ENCODE results near the gene NSMCE4A.
A peak's percentile ranks its signal among the peaks of the same experiment; 100 is the strongest.
"Not testable (repeated sequence)": the region's sequence is repeated elsewhere in the genome, so short reads cannot be mapped to it uniquely, and the experiment has no call there.

NSMCE4A gene

GRCh38 chr10:121942749-121943416, 32.1 kb downstream of the NSMCE4A start:
- DNase-seq (ENCODE audit: insufficient read length, low spot score) (no peak), FAIRE-seq (no peak)
- no peak for TF ChIP-seq POLR2A (IDR thresholded peaks at IDR 0.05; ENCODE audit: low read depth, low read length)
- no peak for TF ChIP-seq POLR2AphosphoS5 (IDR thresholded peaks at IDR 0.05; ENCODE audit: low read depth, low read length)
- no peak for TF ChIP-seq PAX5 (IDR thresholded peaks at IDR 0.05; ENCODE audit: insufficient read depth, low read length, severe bottlenecking)
- TF ChIP-seq POU2F2 (IDR thresholded peaks at IDR 0.05; ENCODE audit: low read depth, low read length), result no peak
- TF ChIP-seq TAF1 (IDR thresholded peaks at IDR 0.05; ENCODE audit: low read depth, low read length), result no peak
- TF ChIP-seq SPI1 (IDR thresholded peaks at IDR 0.05; ENCODE audit: low read depth, low read length), result no peak

GRCh38 chr10:121941532-121941931, 33.5 kb downstream of the NSMCE4A start:
- no peak for FAIRE-seq
- no peak for DNase-seq (ENCODE audit: insufficient read length, low spot score)
- no peak for TF ChIP-seq PAX5 (IDR thresholded peaks at IDR 0.05; ENCODE audit: insufficient read depth, low read length, severe bottlenecking)

- no peak for DNase-seq (ENCODE audit: insufficient read length, low spot score)
- no peak for FAIRE-seq
- TF ChIP-seq POLR2A (IDR thresholded peaks at IDR 0.05; ENCODE audit: low read depth, low read length) (no peak), SPI1 (IDR thresholded peaks at IDR 0.05; ENCODE audit: low read depth, low read length) (no peak), POLR2AphosphoS5 (IDR thresholded peaks at IDR 0.05; ENCODE audit: low read depth, low read length) (no peak), PAX5 (IDR thresholded peaks at IDR 0.05; ENCODE audit: insufficient read depth, low read length, severe bottlenecking) (no peak), POU2F2 (IDR thresholded peaks at IDR 0.05; ENCODE audit: low read depth, low read length) (no peak), TAF1 (IDR thresholded peaks at IDR 0.05; ENCODE audit: low read depth, low read length) (no peak)
These were observed 38.7 kb downstream of the NSMCE4A start for GRCh38 chr10:121936295-121936694.

GRCh38 chr10:121935702-121936101, 39.3 kb downstream of the NSMCE4A start:
- no peak for TF ChIP-seq POU2F2 (IDR thresholded peaks at IDR 0.05; ENCODE audit: low read depth, low read length)
- TF ChIP-seq SPI1 (IDR thresholded peaks at IDR 0.05; ENCODE audit: low read depth, low read length), result no peak
- TF ChIP-seq POLR2A (IDR thresholded peaks at IDR 0.05; ENCODE audit: low read depth, low read length), result no peak
- TF ChIP-seq POLR2AphosphoS5 (IDR thresholded peaks at IDR 0.05; ENCODE audit: low read depth, low read length), result no peak
- TF ChIP-seq PAX5 (IDR thresholded peaks at IDR 0.05; ENCODE audit: insufficient read depth, low read length, severe bottlenecking), result no peak
- no peak for TF ChIP-seq TAF1 (IDR thresholded peaks at IDR 0.05; ENCODE audit: low read depth, low read length)

GRCh38 chr10:121930268-121931085, 44.5 kb downstream of the NSMCE4A start:
- FAIRE-seq; DNase-seq (ENCODE audit: insufficient read length, low spot score): not testable (repeated sequence)

More at GRCh38 chr10:121935702-121936101, 39.3 kb downstream of the NSMCE4A start:
- DNase-seq (ENCODE audit: insufficient read length, low spot score), result no peak
- no peak for FAIRE-seq

- DNase-seq (ENCODE audit: insufficient read length, low spot score); FAIRE-seq: not testable (repeated sequence)
These were observed 45.3 kb downstream of the NSMCE4A start for GRCh38 chr10:121929585-121930267.

GRCh38 chr10:121928528-121928884, 46.5 kb downstream of the NSMCE4A start:
- DNase-seq (ENCODE audit: insufficient read length, low spot score), result no peak
- peak; percentile 54 for FAIRE-seq
- TF ChIP-seq POLR2AphosphoS5 (IDR thresholded peaks at IDR 0.05; ENCODE audit: low read depth, low read length), result no peak
- TF ChIP-seq POLR2A (IDR thresholded peaks at IDR 0.05; ENCODE audit: low read depth, low read length), result no peak; the same call in 1 of the 2 replicates
- TF ChIP-seq POU2F2 (IDR thresholded peaks at IDR 0.05; ENCODE audit: low read depth, low read length), result no peak

- TF ChIP-seq POLR2A (IDR thresholded peaks at IDR 0.05; ENCODE audit: low read depth, low read length) (peak; percentile 37; the same call in 1 of the 2 replicates), SPI1 (IDR thresholded peaks at IDR 0.05; ENCODE audit: low read depth, low read length) (no peak), POLR2AphosphoS5 (IDR thresholded peaks at IDR 0.05; ENCODE audit: low read depth, low read length) (peak; percentile 31; the same call in 1 of the 2 replicates), PAX5 (IDR thresholded peaks at IDR 0.05; ENCODE audit: insufficient read depth, low read length, severe bottlenecking) (no peak), TAF1 (IDR thresholded peaks at IDR 0.05; ENCODE audit: low read depth, low read length) (peak; percentile 84), POU2F2 (IDR thresholded peaks at IDR 0.05; ENCODE audit: low read depth, low read length) (peak; percentile 57)
- FAIRE-seq (peak; percentile 79), DNase-seq (ENCODE audit: insufficient read length, low spot score) (peak; percentile 81)
These were observed 47.0 kb downstream of the NSMCE4A start, which contains the start of gene ATE1 for GRCh38 chr10:121927841-121928527. Gene ATE1, minus strand, starts transcription at chr10:121928031. Its CDS starts 82 bp downstream, at chr10:121927949.

- TF ChIP-seq POLR2A (IDR thresholded peaks at IDR 0.05; ENCODE audit: low read depth, low read length) (no peak; the same call in 1 of the 2 replicates), POLR2AphosphoS5 (IDR thresholded peaks at IDR 0.05; ENCODE audit: low read depth, low read length) (no peak), PAX5 (IDR thresholded peaks at IDR 0.05; ENCODE audit: insufficient read depth, low read length, severe bottlenecking) (no peak), TAF1 (IDR thresholded peaks at IDR 0.05; ENCODE audit: low read depth, low read length) (no peak), SPI1 (IDR thresholded peaks at IDR 0.05; ENCODE audit: low read depth, low read length) (no peak), POU2F2 (IDR thresholded peaks at IDR 0.05; ENCODE audit: low read depth, low read length) (no peak)
- peak; percentile 29 for DNase-seq (ENCODE audit: insufficient read length, low spot score)
- FAIRE-seq, result peak; percentile 80
These were observed 47.6 kb downstream of the NSMCE4A start for GRCh38 chr10:121927318-121927840.

Data from GM12891 (cell line).